Left ventricle myocardium superior (tissue), 1 donor: ENCODE results near the gene DCAF8L2. TPM values are rescaled to one million over a fixed set of nuclear protein-coding genes. Genes with fewer than 3 reads are reported as not detected.

Source experiments
- ATAC-seq: fragments of 200-7000 bp; cut with Tn5 transposase; one replicate; pipeline ENCODE4 v1.9.1; 2020; ENCODE audit warnings: mild to moderate bottlenecking, moderate library complexity
- DNase-seq: peaks from one replicate; pipeline ENCODE4 v3.0.0-alpha.2; 2020
- intact Hi-C: fragments of 100-400 bp; cut with micrococcal nuclease; formaldehyde crosslinking; loops from one replicate; pipeline ENCODE4 v1.11.0; 2022
- total RNA-seq: library from RNA; stranded (reverse); fragmentation: NEBNext Ultra II Directional; extraction: Animal tissue kit (Norgen Biotek cat#: 25700); gene quantifications from one replicate; pipeline ENCODE4 v1.2.1, GENCODE V29; 2021
- donor health status: DM: no; HTN: yes; CAD: no; lungs with severe emphysema.

Gene DCAF8L2
- total RNA-seq, 1 donor from 2014 or later = not detected

DNA sequence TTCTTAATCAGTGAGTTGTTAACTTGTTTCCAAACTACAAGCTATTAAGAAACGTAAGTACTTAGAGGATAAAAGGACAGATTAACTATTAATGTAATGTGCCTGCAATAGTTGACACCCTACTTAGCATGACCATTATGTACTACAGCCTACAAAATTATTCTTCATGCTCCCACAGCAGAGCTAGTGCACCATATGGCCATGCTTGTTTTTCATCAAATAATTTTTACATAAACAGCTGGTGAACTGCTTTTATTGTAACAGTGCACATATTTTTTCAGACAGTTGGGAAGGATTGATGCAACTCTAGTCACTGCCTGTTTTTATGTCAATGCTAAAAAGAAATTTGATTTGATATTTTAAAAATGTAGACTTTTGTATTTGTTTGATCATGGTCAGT lies 207.4 kb downstream of the DCAF8L2 start:
- intact Hi-C loops = no loop called here
- DNase-seq (no peak), ATAC-seq (no peak)

Other genes starting within 250 kb of the DCAF8L2 start
- gene PPP4R3C, start 127.0 kb upstream of the DCAF8L2 start, total RNA-seq = not detected
- gene MAGEB10, start 217.6 kb downstream of the DCAF8L2 start, total RNA-seq = not detected